Activated effector memory CD4-positive, alpha-beta T cell treated with anti-CD3 and anti-CD28 coated beads, Interleukin-2, amount 50 U/mL, for 16 hours (primary cell): ENCODE measurements around the gene PBXIP1.

ENCODE experiments used
- DNase-seq: peaks from one replicate; pipeline ENCODE4 v3.0.0-alpha.2; 2020

PBXIP1 gene

GRCh38 chr1:154972517-154973343 is 16.8 kb upstream of the PBXIP1 start:
- DNase-seq: no peak

GRCh38 chr1:154972213-154972516 is 16.3 kb upstream of the PBXIP1 start:
- DNase-seq: no peak

GRCh38 chr1:154971341-154971998 is 15.6 kb upstream of the PBXIP1 start:
- no peak for DNase-seq

- DNase-seq: peak; percentile 79
These were observed 14.9 kb upstream of the PBXIP1 start, which contains the start of gene SHC1 for GRCh38 chr1:154970631-154971340. Gene SHC1, minus strand, starts transcription at chr1:154970747. Its CDS starts 221 bp downstream, at chr1:154970526.

GRCh38 chr1:154969860-154970452 is 14.1 kb upstream of the PBXIP1 start:
- no peak for DNase-seq

- DNase-seq: no peak
These were observed 13.3 kb upstream of the PBXIP1 start for GRCh38 chr1:154969246-154969645.

GRCh38 chr1:154968731-154969130 is 12.8 kb upstream of the PBXIP1 start:
- no peak for DNase-seq

- DNase-seq: no peak
These were observed 11.5 kb upstream of the PBXIP1 start for GRCh38 chr1:154967331-154967950.

GRCh38 chr1:154966111-154966510 is 10.2 kb upstream of the PBXIP1 start:
- no peak for DNase-seq

- no peak for DNase-seq
These were observed 8.5 kb upstream of the PBXIP1 start for GRCh38 chr1:154964359-154964758.

GRCh38 chr1:154963643-154964042 is 7.7 kb upstream of the PBXIP1 start:
- DNase-seq: peak; percentile 57

GRCh38 chr1:154962795-154963330 is 7.0 kb upstream of the PBXIP1 start:
- DNase-seq: no peak

- peak; percentile 71 for DNase-seq
These were observed 6.4 kb upstream of the PBXIP1 start for GRCh38 chr1:154962156-154962749.

- DNase-seq: peak; percentile 93
These were observed 5.6 kb upstream of the PBXIP1 start, which contains the start of gene PYGO2 for GRCh38 chr1:154961207-154962155. Gene PYGO2, minus strand, starts transcription at chr1:154961782. Its CDS starts 206 bp downstream, at chr1:154961576.

GRCh38 chr1:154960446-154961136 is 4.7 kb upstream of the PBXIP1 start:
- no peak for DNase-seq

- DNase-seq: no peak
These were observed 3.5 kb upstream of the PBXIP1 start for GRCh38 chr1:154959426-154959780.

GRCh38 chr1:154958681-154959425 is 3.0 kb upstream of the PBXIP1 start:
- no peak for DNase-seq

GRCh38 chr1:154958036-154958435 is 2.1 kb upstream of the PBXIP1 start:
- DNase-seq: no peak

- no peak for DNase-seq
These were observed 1.3 kb upstream of the PBXIP1 start for GRCh38 chr1:154957091-154957657.
